Activated T-helper 1 cell treated with anti-CD3 and anti-CD28 coated beads, Interleukin-2, amount 50 U/mL, for 16 hours (primary cell): Measurements from ENCODE around the gene NR4A2.

Source experiments
- DNase-seq, 2 donors: peaks; one replicate each; pipeline ENCODE4 v3.0.0-alpha.2; 2020; ENCODE audit warnings: low read depth in 1 of 2, low spot score in 1 of 2

NR4A2 gene

DNA sequence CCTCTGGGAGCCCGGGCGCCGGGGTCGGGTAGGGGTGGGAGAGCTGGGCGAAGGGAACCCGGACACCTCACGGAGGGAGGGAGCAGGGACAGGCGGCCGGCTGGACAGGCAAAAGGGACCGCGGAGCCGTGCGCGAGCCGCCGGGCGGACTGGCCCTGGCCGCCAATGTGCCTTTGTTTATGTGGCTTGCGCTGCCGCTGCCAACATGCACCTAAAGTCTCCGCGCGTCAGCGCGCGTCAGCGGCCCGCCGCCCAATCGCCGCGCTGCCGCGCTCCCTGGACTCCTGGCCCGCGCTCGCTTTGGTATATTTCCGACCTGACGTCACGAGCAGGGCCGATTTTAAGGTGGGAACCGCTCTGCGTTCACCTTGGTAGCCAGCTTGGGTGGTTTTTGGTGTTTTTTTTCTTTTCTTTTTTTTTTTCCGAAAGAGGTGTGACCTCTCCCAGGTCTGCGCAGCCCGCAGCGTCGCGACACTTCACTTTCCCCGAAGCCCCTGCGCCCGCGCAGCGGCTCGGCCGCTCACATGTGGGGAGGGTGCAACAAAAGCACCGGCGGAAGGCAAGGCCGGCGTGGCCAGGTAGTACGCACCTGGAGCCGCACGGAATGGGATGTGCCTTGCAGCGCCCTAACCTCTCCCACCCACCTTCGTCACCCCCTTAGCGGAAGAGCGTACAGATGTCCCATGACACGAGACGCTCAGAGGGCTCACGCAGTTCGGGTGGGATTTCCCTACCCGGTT lies at the start of gene NR4A2:
TSS of gene NR4A2 (minus strand) at position 188 of the 740 bp plus-strand sequence. CDS start 2,535 bp downstream, outside the sequence.
- peak; percentile 72 to 82 for DNase-seq

GRCh38 chr2:156380117-156380645 lies 47.7 kb upstream of the NR4A2 start:
- DNase-seq: no peak

DNA sequence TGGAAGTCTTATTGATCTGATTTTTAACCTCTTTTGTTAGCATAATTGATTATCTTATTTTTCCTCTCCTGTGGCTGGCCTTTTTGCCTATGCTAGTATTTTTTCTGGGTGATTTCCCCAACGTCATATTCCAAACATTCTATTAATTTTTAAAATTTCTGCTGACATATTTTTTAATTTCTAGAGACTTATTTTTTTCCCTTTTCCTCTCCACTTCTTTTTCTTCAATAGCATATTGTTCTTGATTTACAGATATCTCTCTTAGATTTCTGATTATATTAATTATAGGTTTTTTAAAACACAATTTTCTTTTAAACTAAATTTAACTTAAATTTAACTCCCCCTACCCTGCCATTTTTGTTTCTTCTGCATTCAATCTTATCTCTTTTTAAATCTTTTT lies 47.2 kb upstream of the NR4A2 start:
- no peak for DNase-seq

GRCh38 chr2:156379071-156379470 lies 46.5 kb upstream of the NR4A2 start:
- DNase-seq: no peak

GRCh38 chr2:156366753-156367152 lies 34.2 kb upstream of the NR4A2 start:
- no peak for DNase-seq

DNA sequence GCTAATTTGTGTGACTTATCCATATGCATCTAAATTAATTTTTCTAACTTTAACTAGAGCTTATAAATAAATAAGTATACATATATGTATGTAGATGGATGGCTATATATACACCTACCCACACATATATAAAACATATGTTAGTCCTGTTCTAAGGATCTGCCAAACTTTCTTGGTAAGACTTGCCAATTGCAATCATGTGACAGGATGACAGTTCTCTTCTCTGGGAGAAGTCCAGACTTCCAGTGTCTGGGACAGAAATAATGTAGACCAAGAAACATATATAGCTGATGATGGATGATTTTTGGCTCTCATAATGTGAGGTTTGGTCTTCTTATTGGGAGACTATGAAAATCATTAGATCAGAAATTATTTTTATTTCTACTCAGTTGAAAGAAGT lies 30.6 kb upstream of the NR4A2 start:
- DNase-seq: no peak

- no peak for DNase-seq
These were observed 23.7 kb upstream of the NR4A2 start for GRCh38 chr2:156356014-156356754.

- no peak for DNase-seq
These were observed 20.4 kb upstream of the NR4A2 start for GRCh38 chr2:156352911-156353310.

DNA sequence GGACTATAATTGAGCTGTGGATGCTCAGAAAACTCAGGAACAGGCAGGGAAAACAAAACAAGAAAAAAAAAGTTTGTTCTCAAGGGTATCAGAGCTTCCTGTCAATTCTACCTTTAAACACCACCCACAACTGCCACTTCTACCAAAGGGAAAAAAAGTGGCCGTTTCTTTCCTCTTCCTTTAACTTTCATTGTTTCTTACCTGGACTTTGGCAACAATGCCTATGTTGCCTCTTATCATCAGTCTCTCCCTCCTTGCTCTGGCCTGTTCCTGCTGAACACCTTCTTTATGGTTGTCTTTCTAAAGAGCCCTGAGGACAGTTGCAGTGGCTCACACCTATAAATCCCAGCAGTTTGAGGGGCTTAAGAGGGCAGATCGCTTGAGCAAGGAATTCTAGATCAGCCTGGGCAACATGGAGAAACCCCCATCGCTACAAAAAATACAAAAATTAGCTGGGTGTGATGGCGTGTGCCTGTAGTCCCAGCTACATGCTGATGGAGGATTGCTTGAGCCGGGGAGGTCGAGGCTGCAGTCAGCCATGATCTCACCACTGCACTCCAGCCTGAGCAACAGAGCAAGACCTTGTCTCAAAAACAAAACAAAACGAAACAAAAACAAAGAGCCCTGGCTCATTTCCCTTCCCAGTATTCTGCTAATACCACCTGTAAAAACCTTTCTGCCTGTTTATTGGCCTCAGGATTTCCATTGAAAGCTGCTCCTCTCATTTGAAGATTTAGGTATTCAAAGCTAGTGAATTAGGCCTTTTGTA lies 18.0 kb upstream of the NR4A2 start:
- no peak for DNase-seq

DNA sequence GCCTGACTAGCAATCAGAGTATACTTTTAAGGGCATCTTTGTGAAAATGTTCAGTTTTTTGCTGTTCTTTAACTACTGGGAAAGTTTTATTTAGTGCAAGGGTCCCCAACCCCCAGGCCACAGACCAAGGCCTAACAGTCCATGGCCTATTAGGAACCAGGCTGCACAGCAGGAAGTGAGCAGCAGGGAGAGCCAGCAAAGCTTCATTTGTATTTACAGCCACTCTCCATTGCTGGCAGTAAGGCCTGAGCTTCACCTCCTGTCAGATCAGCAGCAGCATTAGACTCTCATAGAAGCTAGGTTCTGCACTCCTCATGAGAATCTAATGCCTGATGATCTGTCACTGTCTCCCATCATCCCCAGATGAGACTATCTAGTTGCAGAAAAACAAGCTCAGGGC lies 17.1 kb upstream of the NR4A2 start:
- DNase-seq: no peak

DNA sequence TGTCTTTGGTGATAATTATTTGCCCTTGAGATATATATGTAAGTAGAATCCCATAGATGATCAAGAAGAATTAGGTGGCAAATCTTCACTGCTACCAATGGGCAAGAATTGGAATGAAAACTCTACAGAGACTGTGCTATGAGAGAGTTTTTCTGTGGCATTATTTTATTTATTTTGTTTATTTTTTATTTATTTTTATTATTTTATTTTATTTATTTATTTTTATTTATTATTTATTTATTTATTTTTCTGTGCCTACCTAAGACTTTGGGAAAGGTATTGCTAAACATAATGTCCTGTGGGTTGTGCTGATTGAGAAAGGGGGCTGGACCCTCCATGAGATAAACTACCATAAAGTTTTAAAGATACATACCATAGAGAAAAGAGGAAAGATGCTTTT lies 16.6 kb upstream of the NR4A2 start:
- DNase-seq: no peak

GRCh38 chr2:156347431-156347830 lies 14.9 kb upstream of the NR4A2 start:
- DNase-seq: no peak

DNA sequence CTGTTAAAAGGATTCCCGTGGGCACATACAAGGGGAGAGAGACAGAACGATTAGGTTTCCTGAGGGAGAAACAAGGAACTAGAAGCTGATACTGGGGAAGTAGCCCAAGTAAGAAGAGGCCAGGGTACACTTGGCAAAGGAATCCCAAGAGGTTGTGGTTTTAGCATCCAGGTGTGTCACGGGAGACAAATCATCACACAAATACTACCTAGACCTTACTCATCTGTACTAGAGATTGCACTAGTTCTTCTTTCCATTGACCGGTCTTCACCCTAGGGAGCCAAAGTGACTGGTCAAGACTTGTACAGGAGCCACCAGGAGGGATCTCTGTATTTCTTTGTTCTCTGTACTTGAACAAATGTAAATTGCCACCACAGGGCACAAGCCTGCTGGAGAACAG lies 14.2 kb upstream of the NR4A2 start:
- DNase-seq: no peak

- no peak for DNase-seq
These were observed 13.1 kb upstream of the NR4A2 start for GRCh38 chr2:156345582-156345981.

GRCh38 chr2:156343940-156344301 lies 11.4 kb upstream of the NR4A2 start:
- DNase-seq: no peak

- DNase-seq: no peak
These were observed 10.8 kb upstream of the NR4A2 start for GRCh38 chr2:156343096-156343939.

- DNase-seq: peak; percentile 55 to 81
These were observed 10.0 kb upstream of the NR4A2 start for GRCh38 chr2:156342254-156343095.

DNA sequence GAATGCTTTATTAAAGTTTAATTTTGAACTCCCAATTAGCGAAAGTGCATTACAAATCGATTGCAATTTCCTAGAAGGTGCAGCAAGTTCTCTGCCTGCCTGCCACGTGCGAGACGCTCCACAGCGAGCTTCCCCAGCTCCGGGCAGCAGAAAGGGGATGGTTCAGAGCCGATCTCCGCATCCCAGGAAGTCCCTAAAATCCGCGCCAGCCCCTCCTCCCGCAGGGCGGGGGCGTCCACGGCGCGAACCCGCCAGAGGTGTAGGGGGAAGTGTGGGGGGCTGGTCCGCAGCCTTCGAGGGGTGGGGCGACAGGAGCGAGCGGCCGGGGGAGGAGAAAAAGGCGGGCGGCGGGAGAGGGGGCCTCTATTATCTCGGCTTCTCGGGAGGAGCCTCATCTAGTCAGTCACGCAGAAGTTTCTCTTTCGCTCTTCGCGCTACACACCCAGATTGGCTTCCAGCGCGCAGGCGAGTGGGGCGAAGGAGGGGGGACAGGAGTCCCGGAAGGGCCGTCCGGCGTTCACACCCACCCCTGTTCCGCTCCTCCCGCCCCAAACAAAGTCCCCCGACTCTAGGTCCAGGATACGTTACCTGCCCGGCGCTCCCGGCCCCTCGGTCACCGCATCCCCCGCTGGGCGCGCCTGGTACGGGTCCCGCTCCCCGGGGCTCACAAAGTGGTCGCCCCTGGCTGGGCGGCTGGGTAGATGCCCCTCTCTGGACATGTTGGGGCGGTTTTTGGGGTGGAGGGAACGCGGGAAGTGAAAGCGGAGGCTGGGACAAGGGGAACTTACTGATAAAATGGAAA lies 9.1 kb upstream of the NR4A2 start:
- DNase-seq: peak; percentile 64 to 77

DNA sequence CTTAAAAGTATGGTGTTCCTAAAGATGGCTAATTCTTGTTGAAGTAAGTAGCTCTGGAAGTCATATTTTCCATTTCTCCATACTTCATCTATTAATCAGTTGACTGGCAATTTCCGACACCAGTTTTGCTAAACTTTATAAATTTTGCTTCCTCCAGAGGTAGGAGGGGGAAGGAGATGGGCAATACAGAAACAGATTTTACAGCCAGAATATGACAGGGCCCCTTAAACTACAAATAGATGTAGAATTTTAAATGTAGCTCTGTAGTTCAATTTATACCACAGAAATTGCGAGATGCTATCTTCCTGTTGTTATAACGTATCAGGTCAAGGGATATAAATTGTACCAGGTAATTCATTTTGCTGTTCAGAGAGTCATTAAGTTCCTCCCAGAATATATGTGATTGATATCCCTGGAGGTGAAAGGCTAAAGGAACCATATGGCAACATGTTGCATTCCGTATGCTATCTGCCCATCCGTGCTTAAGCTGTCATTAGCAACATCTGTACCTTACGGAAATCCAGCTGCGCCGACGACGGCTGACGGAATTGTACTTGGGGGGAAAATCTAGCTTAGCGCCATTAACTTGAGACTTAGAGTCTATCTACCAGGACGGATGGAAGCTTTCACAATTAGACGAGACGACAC lies 8.4 kb upstream of the NR4A2 start:
- no peak for DNase-seq
